ENCODE measurements around the gene SH2D3C.

SH2D3C gene

GRCh38 chr9:127808347-127809001 is 30.0 kb upstream of the SH2D3C start:
- DNase-seq (ENCODE audit: low read depth), result no peak

DNA sequence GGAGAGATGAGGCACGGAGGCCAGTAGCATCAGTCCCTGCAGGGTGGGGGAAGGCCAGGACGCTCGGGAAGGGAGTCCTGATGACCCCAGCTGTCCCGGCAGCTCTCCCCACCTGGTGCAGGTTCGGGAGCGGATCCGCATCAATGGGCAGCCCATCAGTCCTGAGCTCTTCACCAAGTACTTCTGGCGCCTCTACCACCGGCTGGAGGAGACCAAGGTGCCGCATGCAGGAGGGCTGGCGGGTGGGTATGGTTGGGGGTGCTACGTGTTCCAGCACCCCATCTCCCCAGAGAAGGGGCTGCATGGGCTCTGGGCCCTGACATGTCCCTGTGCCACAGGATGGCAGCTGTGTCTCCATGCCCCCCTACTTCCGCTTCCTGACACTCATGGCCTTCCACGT is 28.4 kb upstream of the SH2D3C start:
- DNase-seq (ENCODE audit: low read depth), result no peak

DNA sequence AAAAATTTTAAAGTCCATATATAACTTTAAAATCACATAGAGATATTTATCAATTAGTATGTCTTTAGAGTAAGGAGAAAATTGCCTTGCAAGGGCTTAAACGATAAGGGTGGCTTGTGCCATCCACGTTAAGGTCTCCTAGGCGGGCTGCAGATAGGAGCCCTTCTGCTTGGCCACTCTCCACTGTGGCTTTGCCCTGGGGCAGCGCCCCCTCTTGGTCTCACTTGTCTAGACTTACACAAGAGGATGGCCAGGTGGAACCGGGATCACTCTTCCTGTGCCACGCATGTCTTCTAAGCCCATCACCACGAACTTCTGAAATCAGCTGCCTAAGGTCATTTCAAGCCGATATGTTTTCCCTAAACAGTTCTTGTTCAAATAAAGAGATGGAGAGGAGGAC is 27.2 kb upstream of the SH2D3C start:
- DNase-seq (ENCODE audit: low read depth), result no peak

GRCh38 chr9:127803507-127804352 is 25.3 kb upstream of the SH2D3C start:
- DNase-seq (ENCODE audit: low read depth), result peak; percentile 42

DNA sequence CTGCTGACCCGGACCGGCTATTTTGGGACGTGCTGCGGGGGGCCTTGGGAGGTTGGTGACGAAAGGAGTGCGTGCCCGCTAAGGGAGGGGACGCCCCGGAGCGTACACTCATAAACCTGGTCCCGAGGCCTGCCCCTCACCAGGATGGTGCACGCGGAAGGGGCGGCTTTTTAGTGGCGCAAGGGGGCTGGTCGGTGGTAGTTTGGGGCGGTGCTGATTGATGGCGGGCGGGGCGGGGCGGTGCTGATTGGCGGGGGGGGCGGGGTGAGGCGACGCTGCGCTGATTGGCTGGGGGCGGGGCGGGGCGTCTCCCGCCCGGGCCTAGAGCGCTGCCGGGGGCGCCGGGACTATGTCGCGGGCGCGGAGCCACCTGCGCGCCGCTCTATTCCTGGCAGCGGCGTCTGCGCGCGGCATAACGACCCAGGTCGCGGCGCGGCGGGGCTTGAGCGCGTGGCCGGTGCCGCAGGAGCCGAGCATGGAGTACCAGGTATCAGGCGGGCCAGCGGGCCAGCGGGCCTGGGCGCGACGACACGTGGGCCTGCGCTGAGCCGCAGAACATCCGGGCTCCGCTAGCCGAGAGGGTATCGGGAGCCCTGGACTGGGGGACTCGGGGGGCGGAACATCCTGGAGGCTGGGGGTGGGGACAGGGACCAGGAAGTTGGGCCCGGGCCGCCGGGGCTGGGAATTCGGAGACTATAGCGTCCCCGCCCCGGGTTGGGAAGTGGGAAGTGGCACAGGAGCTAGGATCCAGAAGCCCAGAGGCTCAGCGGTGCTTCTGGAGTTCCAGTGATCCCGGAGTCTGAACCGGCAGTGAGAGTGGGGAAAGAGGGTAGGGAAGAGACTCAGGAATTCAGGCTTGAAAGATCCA is 24.3 kb upstream of the SH2D3C start, which contains the start of gene FPGS:
Gene FPGS (plus strand): TSS at position 307 of the 868 bp plus-strand sequence. CDS start 43 bp downstream, at position 350.
- peak; percentile 29 for DNase-seq (ENCODE audit: low read depth)

GRCh38 chr9:127801955-127802575 is 23.6 kb upstream of the SH2D3C start:
- DNase-seq (ENCODE audit: low read depth), result no peak

GRCh38 chr9:127796852-127797370 is 18.4 kb upstream of the SH2D3C start:
- no peak for DNase-seq (ENCODE audit: low read depth)

DNA sequence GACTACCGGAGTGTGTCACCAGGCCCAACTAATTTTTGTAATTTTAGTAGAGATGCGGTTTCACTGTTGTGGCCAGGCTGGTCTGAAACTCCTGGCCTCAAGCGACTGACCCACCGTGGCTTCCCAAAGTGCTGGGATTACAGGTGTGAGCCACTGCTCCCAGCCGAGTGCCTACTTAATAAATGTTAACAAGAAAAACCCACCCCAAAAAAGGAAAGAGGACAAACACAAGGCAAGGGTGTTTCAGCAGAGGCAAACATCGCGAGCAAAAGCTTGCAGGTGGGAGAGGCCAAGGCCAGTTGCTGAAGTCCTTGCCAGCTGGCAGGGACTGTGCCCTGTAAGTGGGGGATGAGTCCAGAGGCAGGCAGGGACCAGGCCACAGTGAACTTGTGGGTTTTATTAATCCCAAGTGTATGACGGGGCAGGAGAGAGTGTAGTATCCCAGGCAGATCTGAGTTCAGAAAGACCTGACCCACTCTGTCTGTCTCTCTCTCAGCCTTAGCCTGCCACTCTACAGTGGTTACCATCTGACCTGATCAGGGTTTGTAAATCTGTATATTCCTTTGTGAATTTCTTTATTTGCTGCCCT is 17.9 kb upstream of the SH2D3C start:
- no peak for DNase-seq (ENCODE audit: low read depth)

GRCh38 chr9:127794001-127794791 is 15.7 kb upstream of the SH2D3C start:
- DNase-seq (ENCODE audit: low read depth), result no peak

DNA sequence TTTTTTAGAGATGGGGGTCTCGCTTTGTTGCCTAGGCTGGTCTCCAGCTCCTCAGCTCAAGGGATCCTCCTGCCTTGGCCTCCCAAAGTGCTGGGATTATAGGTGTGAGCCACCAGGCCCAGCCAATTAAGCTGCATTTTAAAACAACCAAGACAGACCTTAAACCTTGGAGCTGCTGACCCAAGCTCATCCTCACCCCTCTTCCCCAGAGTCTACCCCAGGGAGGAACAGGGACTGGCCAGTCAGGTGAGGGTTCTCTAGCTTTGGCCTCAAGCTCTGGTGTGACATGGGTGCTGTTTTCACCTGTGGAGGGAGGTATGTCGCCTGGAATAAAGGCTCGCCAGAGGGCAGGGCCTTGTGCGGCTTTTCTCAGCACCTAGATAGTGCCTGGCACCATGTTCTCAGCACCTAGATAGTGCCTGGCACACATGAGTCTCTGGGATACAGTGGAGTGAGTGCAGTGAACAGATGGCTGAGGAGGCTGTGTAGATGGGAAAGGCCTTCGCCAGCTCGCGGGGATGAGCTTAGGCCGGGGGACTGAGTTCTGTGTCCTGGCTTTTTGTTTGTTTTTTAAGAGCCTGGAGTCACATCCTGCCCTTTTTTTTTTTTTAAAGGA is 14.7 kb upstream of the SH2D3C start:
- no peak for DNase-seq (ENCODE audit: low read depth)

DNA sequence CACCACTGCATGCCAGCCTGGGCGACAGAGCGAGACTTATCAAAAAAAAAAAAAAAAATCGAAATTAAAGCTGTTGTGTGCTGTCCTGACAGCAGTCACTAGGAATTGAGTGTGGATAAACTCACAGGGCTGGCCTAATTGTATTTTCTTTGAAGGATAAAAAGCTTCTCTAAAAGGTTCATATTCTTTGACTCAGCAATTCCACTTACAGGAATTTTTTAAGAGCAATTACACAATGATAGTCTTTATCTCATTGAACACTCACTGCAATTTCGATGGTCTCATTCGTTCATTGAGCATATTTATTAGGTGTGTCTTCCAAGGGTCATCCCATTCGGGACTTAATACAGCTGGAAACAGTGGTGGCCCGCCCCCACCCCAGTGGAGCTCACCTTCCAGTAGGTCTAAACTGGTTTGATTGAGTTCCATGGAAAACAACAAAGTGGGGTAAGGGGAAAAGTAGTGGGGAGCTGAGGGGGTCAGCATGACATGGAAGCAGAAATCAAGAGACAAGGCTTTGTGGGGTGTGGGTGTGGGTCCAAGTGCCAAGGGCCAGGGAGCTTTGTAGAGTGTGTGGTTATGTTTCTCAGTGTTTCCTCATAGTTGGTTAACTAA is 14.1 kb upstream of the SH2D3C start:
- no peak for DNase-seq (ENCODE audit: low read depth)

GRCh38 chr9:127791085-127791484 is 12.6 kb upstream of the SH2D3C start:
- no peak for DNase-seq (ENCODE audit: low read depth)

DNA sequence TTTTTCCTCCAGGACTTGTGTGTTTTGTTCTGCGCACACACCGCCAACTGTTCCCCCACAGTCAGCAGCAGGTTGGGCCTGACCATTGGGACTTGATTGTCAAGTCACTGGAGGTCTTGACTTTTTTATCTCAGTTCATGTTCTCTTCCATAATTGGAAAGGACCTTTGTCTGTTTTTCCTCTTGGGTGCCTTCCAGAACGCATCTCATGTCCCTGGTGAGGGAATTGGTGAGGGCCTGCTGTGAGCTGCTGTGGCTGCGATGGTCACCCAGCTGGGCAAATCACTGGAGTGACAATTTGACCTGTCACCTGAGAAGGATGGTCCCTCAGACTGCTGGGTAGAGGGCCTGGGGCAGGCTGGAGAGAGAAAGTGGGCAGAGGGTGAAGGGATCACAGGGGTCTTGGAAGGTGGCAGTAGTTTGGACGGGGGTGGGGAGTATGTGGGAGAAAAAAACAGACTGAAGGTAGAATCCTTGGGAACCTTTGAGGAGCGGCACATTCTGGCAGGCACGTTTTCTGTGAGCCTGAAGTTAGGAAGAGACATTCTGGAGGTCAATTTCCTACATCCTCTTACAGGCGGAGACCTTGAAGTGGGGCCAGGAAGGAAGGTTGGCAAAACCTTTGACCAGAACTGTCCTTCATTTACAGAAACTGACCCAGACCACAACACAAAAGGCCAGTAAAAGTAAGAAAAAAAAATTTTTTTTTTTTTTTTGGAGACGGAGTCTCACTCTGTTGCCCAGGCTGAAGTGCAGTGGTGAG is 11.8 kb upstream of the SH2D3C start:
- DNase-seq (ENCODE audit: low read depth), result no peak

- DNase-seq (ENCODE audit: low read depth), result no peak
Observed at GRCh38 chr9:127789179-127789578, 10.7 kb upstream of the SH2D3C start.

- DNase-seq (ENCODE audit: low read depth), result no peak
Observed at GRCh38 chr9:127788337-127789011, 10.0 kb upstream of the SH2D3C start.

DNA sequence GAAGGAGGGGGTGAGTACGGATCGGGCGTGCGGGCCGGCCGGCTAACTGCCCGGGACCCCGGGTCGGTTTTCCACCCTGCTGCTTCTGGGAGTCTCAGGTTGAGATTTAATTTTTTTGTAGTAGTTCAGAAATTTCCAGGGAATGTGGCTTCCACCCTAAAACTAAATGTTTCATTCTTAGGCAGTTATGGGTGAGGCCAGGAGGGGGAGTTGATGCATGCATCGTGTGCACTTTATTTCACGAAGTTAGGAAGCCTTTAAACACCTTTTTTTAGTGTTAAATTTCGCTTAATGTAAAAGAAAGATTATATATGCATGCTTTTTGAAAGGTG is 8.3 kb upstream of the SH2D3C start:
- DNase-seq (ENCODE audit: low read depth), result no peak

DNA sequence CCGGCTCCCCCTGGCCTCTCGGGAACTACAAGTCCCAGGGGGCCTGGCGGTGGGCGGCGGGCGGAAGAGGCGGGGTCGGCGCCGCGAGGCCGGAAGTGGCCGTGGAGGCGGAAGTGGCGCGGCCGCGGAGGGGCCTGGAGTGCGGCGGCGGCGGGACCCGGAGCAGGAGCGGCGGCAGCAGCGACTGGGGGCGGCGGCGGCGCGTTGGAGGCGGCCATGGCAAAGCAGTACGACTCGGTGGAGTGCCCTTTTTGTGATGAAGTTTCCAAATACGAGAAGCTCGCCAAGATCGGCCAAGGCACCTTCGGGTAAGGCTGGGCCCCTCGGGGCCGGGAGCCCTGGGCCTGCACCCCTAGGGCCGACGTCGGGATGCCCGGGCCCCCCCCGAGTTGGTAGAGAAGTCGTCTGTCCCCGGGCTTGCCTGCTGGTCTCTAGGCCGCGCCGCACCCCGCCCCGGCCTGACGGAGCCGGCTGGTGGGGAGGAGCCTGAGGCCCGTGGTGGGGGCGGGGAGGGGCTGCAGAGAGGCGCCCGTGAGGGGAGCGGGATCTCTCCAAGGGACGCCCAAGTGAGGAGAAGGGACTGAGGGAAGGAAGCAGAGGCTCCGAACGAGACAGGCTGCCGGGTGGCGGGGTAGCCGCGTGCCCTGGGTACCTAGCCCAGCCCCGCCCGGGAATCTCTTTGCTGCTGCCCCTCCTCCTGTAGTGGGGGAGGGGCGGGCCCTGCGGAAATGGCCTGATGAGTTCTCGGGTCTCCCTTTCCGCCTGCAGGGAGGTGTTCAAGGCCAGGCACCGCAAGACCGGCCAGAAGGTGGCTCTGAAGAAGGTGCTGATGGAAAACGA is 7.7 kb upstream of the SH2D3C start, which contains the start of gene CDK9:
Gene CDK9 (plus strand): TSS at position 102 of the 840 bp plus-strand sequence. CDS start 115 bp downstream, at position 217.
- peak; percentile 30 for DNase-seq (ENCODE audit: low read depth)

Measured in HS-27A (cell line).